ENCODE data around the gene TTYH2. TPM values are rescaled to one million over a fixed set of nuclear protein-coding genes. Genes with fewer than 3 reads are reported as not detected.

Gene TTYH2
- total RNA-seq, 2 experiments from 2014 or later, result 3.1 to 3.8 TPM

- BruUV-seq (replicated peaks), result no TSS peak
- no peak overlapping the region for H2AFZ ChIP-seq (ENCODE audit: low read length)
- no peak for DNase-seq (ENCODE audit: low spot score)
- CTCF ChIA-PET (ENCODE audit: unreplicated experiment), result no interaction called here
- H4K20me1 ChIP-seq (ENCODE audit: insufficient read depth, low read length), result no peaks in the 10 kb centered on the region
- H3K36me3 ChIP-seq (ENCODE audit: insufficient read depth, low read length), result no peaks in the 10 kb centered on the region
- TF ChIP-seq EZH2phosphoT487 (IDR thresholded peaks at IDR 0.05; ENCODE audit: borderline replicate concordance, low read depth, low read length) (no peak), CTCF (conservative IDR thresholded peaks at IDR 0.05; ENCODE audit: low read length) (no peak)
- intact Hi-C loops (cut with micrococcal nuclease; ENCODE audit: unreplicated experiment), result no loop called here
- H3K4me3 ChIP-seq (ENCODE audit: low read depth, low read length, poor library complexity, severe bottlenecking), result no peak overlapping the region
- no peaks in the 10 kb centered on the region for H3K79me2 ChIP-seq (ENCODE audit: insufficient read depth, low read depth, low read length)
- H3K4me1 ChIP-seq (ENCODE audit: insufficient read depth, low read length, poor library complexity, severe bottlenecking), result no peaks in the 10 kb centered on the region
- no peak overlapping the region for H3K27ac ChIP-seq (ENCODE audit: low read depth, low read length, poor library complexity, severe bottlenecking)
- POLR2A ChIA-PET, result no interaction called here
- no peaks in the 10 kb centered on the region for H3K9me3 ChIP-seq (ENCODE audit: low read length)
- no peaks in the 10 kb centered on the region for H3K9me2 ChIP-seq (ENCODE audit: insufficient read depth, low read length)
- H3K4me2 ChIP-seq (ENCODE audit: low read length), result no peak overlapping the region
Observed at GRCh38 chr17:74235040-74235581, 21.7 kb downstream of the TTYH2 start.

GRCh38 chr17:74235911-74236371 lies 22.6 kb downstream of the TTYH2 start:
- no peaks in the 10 kb centered on the region for H3K9me2 ChIP-seq (ENCODE audit: insufficient read depth, low read length)
- H3K79me2 ChIP-seq (ENCODE audit: insufficient read depth, low read depth, low read length), result no peaks in the 10 kb centered on the region
- no peaks in the 10 kb centered on the region for H4K20me1 ChIP-seq (ENCODE audit: insufficient read depth, low read length)
- ChIA-PET CTCF (ENCODE audit: unreplicated experiment) (no interaction called here), POLR2A (no interaction called here)
- H3K36me3 ChIP-seq (ENCODE audit: insufficient read depth, low read length), result no peaks in the 10 kb centered on the region
- BruUV-seq (replicated peaks), result no TSS peak
- no peak overlapping the region for H3K4me3 ChIP-seq (ENCODE audit: low read depth, low read length, poor library complexity, severe bottlenecking)
- no peak overlapping the region for H3K27ac ChIP-seq (ENCODE audit: low read depth, low read length, poor library complexity, severe bottlenecking)
- intact Hi-C loops (cut with micrococcal nuclease; ENCODE audit: unreplicated experiment), result no loop called here
- H2AFZ ChIP-seq (ENCODE audit: low read length), result no peak overlapping the region
- no peaks in the 10 kb centered on the region for H3K9me3 ChIP-seq (ENCODE audit: low read length)
- no peaks in the 10 kb centered on the region for H3K4me1 ChIP-seq (ENCODE audit: insufficient read depth, low read length, poor library complexity, severe bottlenecking)
- no peak overlapping the region for H3K4me2 ChIP-seq (ENCODE audit: low read length)
- TF ChIP-seq CTCF (conservative IDR thresholded peaks at IDR 0.05; ENCODE audit: low read length) (no peak), EZH2phosphoT487 (IDR thresholded peaks at IDR 0.05; ENCODE audit: borderline replicate concordance, low read depth, low read length) (no peak)
- DNase-seq (ENCODE audit: low spot score), result no peak

GRCh38 chr17:74237321-74237720 lies 23.9 kb downstream of the TTYH2 start:
- Histone ChIP-seq H2AFZ (ENCODE audit: low read length) (no peak overlapping the region), H3K79me2 (ENCODE audit: insufficient read depth, low read depth, low read length) (no peaks in the 10 kb centered on the region), H4K20me1 (ENCODE audit: insufficient read depth, low read length) (no peaks in the 10 kb centered on the region), H3K36me3 (ENCODE audit: insufficient read depth, low read length) (no peaks in the 10 kb centered on the region), H3K9me3 (ENCODE audit: low read length) (no peaks in the 10 kb centered on the region), H3K9me2 (ENCODE audit: insufficient read depth, low read length) (no peaks in the 10 kb centered on the region), H3K4me2 (ENCODE audit: low read length) (no peak overlapping the region), H3K27ac (ENCODE audit: low read depth, low read length, poor library complexity, severe bottlenecking) (no peak overlapping the region), H3K4me3 (ENCODE audit: low read depth, low read length, poor library complexity, severe bottlenecking) (no peak overlapping the region), H3K4me1 (ENCODE audit: insufficient read depth, low read length, poor library complexity, severe bottlenecking) (no peaks in the 10 kb centered on the region)
- DNase-seq (ENCODE audit: low spot score), result no peak
- no TSS peak for BruUV-seq (replicated peaks)
- CTCF ChIA-PET (ENCODE audit: unreplicated experiment), result no interaction called here
- intact Hi-C loops (cut with micrococcal nuclease; ENCODE audit: unreplicated experiment), result no loop called here
- TF ChIP-seq EZH2phosphoT487 (IDR thresholded peaks at IDR 0.05; ENCODE audit: borderline replicate concordance, low read depth, low read length), result no peak
- no peak for TF ChIP-seq CTCF (conservative IDR thresholded peaks at IDR 0.05; ENCODE audit: low read length)
- POLR2A ChIA-PET, result interaction anchor here (0.5 kb wide), 1 partner anchor 1221 kb away, joined by 3 read pairs; no protein-coding TSS in a partner anchor
